ENCODE results near the gene TSR3.

DNA sequence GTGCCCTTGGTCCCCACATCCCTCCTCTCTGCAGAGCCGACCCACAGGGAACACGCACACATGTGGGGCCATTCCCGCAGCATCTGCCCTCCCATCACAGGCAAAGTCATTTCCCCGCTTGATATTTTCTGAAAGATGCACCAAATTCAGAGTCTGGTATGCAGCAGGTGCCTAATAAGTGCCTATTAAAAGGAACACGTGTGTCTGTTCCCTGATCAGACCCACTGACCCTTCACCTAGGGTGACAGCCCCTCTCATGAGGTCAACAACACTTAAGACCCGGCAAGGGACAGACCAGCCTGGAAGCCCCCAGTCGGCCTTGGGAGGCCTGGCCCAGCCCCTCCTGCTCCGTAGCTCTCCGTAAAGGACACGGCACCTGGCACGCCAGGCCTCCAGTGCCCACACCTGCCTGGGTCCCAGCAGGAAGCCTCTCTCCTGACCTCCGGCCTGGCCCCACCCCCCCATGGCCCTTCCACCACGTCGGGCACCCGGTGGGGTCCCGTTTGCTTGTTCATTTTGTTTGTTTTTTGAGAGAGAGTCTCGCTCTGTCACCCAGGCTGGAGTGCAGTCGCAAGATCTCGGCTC lies 42.8 kb upstream of the TSR3 start:
- TF ChIP-seq POLR2A (IDR thresholded peaks at IDR 0.05) = no peak
- TF ChIP-seq, protein P1, sequence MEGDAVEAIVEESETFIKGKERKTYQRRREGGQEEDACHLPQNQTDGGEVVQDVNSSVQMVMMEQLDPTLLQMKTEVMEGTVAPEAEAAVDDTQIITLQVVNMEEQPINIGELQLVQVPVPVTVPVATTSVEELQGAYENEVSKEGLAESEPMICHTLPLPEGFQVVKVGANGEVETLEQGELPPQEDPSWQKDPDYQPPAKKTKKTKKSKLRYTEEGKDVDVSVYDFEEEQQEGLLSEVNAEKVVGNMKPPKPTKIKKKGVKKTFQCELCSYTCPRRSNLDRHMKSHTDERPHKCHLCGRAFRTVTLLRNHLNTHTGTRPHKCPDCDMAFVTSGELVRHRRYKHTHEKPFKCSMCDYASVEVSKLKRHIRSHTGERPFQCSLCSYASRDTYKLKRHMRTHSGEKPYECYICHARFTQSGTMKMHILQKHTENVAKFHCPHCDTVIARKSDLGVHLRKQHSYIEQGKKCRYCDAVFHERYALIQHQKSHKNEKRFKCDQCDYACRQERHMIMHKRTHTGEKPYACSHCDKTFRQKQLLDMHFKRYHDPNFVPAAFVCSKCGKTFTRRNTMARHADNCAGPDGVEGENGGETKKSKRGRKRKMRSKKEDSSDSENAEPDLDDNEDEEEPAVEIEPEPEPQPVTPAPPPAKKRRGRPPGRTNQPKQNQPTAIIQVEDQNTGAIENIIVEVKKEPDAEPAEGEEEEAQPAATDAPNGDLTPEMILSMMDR (IDR thresholded peaks at IDR 0.05) = no peak
